ENCODE data around the gene OR2Z1.
"Not testable (repeated sequence)": the region's sequence is repeated elsewhere in the genome, so short reads cannot be mapped to it uniquely, and the experiment has no call there.

The OR2Z1 gene

GRCh38 chr19:8767257-8767656, 45.8 kb downstream of the OR2Z1 start:
- H3K9ac ChIP-seq (ENCODE audit: low read depth in 1 of 2, low read length in 2 of 2): not testable (repeated sequence)

GRCh38 chr19:8769265-8769664, 47.8 kb downstream of the OR2Z1 start:
- not testable (repeated sequence) for H3K9ac ChIP-seq (ENCODE audit: low read depth in 1 of 2, low read length in 2 of 2); H3K27me3 ChIP-seq (ENCODE audit: control insufficient read depth in 1 of 2, insufficient read depth in 2 of 2, low read length in 2 of 2); H3K4me3 ChIP-seq (ENCODE audit: low read depth in 1 of 2, low read length in 2 of 2); H3K9me3 ChIP-seq (ENCODE audit: control insufficient read depth in 1 of 2, low read length in 2 of 2); H3K36me3 ChIP-seq (ENCODE audit: control insufficient read depth in 1 of 2, insufficient read depth in 2 of 2, low read length in 2 of 2); H3K4me1 ChIP-seq (ENCODE audit: control insufficient read depth in 1 of 2, insufficient read depth in 2 of 2, low read length in 2 of 2); H3K27ac ChIP-seq (ENCODE audit: low read depth, low read length)

More at GRCh38 chr19:8767257-8767656, 45.8 kb downstream of the OR2Z1 start:
- not testable (repeated sequence) for H3K9me3 ChIP-seq (ENCODE audit: control insufficient read depth in 1 of 2, low read length in 2 of 2); H3K4me1 ChIP-seq (ENCODE audit: control insufficient read depth in 1 of 2, insufficient read depth in 2 of 2, low read length in 2 of 2); H3K36me3 ChIP-seq (ENCODE audit: control insufficient read depth in 1 of 2, insufficient read depth in 2 of 2, low read length in 2 of 2); H3K27ac ChIP-seq (ENCODE audit: low read depth, low read length); H3K4me3 ChIP-seq (ENCODE audit: low read depth in 1 of 2, low read length in 2 of 2); H3K27me3 ChIP-seq (ENCODE audit: control insufficient read depth in 1 of 2, insufficient read depth in 2 of 2, low read length in 2 of 2)

- H3K27ac ChIP-seq (ENCODE audit: low read depth, low read length); H3K4me3 ChIP-seq (ENCODE audit: low read depth in 1 of 2, low read length in 2 of 2); H3K4me1 ChIP-seq (ENCODE audit: control insufficient read depth in 1 of 2, insufficient read depth in 2 of 2, low read length in 2 of 2); H3K27me3 ChIP-seq (ENCODE audit: control insufficient read depth in 1 of 2, insufficient read depth in 2 of 2, low read length in 2 of 2); H3K36me3 ChIP-seq (ENCODE audit: control insufficient read depth in 1 of 2, insufficient read depth in 2 of 2, low read length in 2 of 2); H3K9ac ChIP-seq (ENCODE audit: low read depth in 1 of 2, low read length in 2 of 2); H3K9me3 ChIP-seq (ENCODE audit: control insufficient read depth in 1 of 2, low read length in 2 of 2): not testable (repeated sequence)
Measured at GRCh38 chr19:8773587-8773986, 52.2 kb downstream of the OR2Z1 start.
